Bronchial epithelial cell (primary cell): Measurements from ENCODE around the gene PC. TPM values are rescaled to one million over a fixed set of nuclear protein-coding genes. Genes with fewer than 3 reads are reported as not detected.

Experiments used
- DNase-seq: peaks from one replicate; pipeline ENCODE4 v3.0.0-alpha.2; 2010; ENCODE audit warnings: low read depth
- FAIRE-seq: peaks from 2 replicates; lab custom pipeline; 2011; peaks lifted over from hg19 to GRCh38; lab: Jason Lieb, UNC
- H3K27me3 ChIP-seq: 2 replicates; pipeline ENCODE4 v1.5.1; 2011; ENCODE audit warnings: low read length; ENCODE audit not compliant: control insufficient read depth, insufficient read depth
- H3K36me3 ChIP-seq: 2 replicates; pipeline ENCODE4 v1.5.1; 2011; ENCODE audit warnings: low read length; ENCODE audit not compliant: control insufficient read depth, insufficient read depth
- H3K4me3 ChIP-seq: 2 replicates; pipeline ENCODE4 v1.5.1; 2011; ENCODE audit warnings: mild to moderate bottlenecking, low read depth, low read length, control low read depth
- CTCF ChIP-seq: IDR thresholded peaks from 2 replicates; pipeline ENCODE4 v1.5.1; 2011; ENCODE audit warnings: mild to moderate bottlenecking, moderate library complexity, low read length, control low read depth, inconsistent platforms; ENCODE audit not compliant: insufficient read depth, severe bottlenecking
- total RNA-seq: library from RNA; depleted of rRNA; stranded (reverse); fragments of >200 nt; gene quantifications from 2 replicates; pipeline ENCODE4 v1.2.1, GENCODE V29; 2014

Gene PC
- total RNA-seq, 1 donor from 2014 or later: 14.2 TPM

DNA sequence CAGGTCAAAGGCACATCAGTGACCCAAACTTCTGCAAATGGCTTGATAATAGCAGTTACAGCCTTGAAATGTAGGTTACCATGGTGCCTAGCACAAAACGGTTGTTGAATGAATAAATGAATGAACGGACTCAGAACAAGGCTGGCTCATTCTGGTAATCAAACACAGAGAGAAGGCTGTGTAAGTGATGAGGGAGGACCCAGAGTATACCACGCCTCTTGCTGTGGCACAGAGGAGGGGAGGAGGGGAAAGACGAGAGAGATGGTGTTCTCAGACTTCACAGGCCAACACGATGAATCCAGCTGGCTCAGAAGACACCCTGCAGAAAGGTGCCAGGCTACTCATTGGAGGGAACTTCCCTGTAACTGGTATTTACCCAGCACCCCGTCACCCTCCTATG, 38.3 kb downstream of the PC start:
- DNase-seq (no peak), FAIRE-seq (no peak)
- no peaks in the 10 kb centered on the region for H3K27me3 ChIP-seq
- no peak overlapping the region for H3K4me3 ChIP-seq
- H3K36me3 ChIP-seq: no peaks in the 10 kb centered on the region
- TF ChIP-seq CTCF: no peak

DNA sequence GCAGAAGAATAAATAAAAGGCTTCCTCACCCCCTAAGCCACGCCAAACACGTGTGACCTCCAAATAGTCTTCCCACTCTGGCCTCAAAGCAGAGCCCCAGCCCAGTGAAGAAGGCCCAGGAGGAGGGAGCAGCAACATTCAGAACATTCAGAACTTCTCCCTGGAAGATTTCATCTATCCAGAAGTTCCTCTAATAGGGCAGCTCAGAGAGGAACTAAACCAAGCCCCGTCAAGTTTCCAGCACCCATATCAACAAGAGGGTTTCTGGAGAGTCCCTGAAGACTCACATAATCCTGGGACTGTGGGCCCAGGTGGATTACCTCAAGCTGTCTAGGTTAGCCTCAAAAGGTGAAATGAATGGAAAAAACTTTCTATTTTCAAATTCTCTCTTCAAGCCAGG, 39.4 kb downstream of the PC start:
- no peaks in the 10 kb centered on the region for H3K27me3 ChIP-seq
- no peak for TF ChIP-seq CTCF
- DNase-seq: no peak
- FAIRE-seq: no peak
- no peak overlapping the region for H3K4me3 ChIP-seq
- no peaks in the 10 kb centered on the region for H3K36me3 ChIP-seq

DNA sequence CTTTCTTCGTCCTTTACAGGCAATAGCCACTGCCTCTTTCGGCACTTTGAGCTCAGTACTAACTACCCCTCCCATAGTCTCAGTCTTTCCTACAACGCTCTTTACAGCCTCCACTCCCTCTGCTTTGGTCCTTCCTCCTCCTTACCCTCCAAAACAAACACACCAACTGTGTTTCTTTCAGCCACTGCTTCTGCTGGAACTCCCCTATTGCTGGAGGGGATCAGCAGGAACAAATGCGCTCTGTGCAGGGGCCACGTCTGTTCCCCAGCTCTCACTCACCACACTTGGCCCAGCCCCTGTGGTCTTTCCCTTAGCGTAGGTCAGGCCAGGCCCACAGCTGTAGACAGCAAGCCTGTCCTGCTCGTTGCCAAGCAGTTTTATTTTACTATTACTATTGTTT, 42.3 kb downstream of the PC start:
- no peaks in the 10 kb centered on the region for H3K36me3 ChIP-seq
- DNase-seq (no peak), FAIRE-seq (no peak)
- H3K4me3 ChIP-seq: no peak overlapping the region
- H3K27me3 ChIP-seq: no peaks in the 10 kb centered on the region
- no peak for TF ChIP-seq CTCF

DNA sequence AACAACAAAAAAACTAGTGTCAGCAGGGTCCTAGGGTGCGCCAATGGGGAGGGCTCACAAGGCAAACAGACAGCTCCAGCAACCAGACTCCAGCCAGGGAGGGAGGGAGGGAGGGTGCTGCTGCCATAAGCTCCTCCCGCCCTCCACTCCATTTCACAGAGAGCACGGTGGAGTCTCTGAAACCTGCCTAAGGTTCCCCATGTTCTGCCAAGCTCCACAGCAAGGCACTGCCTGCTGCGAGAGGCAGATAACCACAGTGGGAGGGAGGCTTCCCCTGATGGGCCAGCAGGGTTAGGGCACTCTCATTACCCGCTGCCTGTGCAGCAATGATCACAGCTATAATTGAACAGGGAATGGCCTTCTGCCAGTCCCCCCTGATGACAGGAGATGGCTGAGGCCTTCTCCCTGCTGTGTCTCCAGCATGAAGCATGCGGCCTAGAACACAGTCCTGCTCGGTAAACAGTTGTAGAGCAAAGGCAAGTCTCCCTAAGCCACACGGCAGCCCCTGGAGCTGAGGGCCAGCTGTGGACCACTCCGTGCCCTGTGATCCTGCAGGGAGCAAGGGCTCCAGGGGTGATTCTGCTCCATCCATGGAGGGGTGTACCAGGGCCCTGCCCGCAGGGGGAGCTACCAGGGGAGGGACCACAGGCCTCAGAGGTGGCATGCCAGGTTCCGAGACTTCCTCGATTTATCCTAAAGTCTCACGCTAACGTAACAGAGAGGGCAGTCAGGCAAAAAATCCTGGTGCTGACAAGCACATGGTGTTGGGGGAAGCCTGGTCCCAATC, 42.9 kb downstream of the PC start:
- TF ChIP-seq CTCF: no peak
- Histone ChIP-seq H3K36me3 (no peaks in the 10 kb centered on the region), H3K4me3 (no peak overlapping the region), H3K27me3 (no peaks in the 10 kb centered on the region)
- DNase-seq (no peak), FAIRE-seq (no peak)

GRCh38 chr11:66914505-66914904, 43.7 kb downstream of the PC start:
- no peaks in the 10 kb centered on the region for H3K36me3 ChIP-seq
- no peak overlapping the region for H3K4me3 ChIP-seq
- DNase-seq (no peak), FAIRE-seq (no peak)
- H3K27me3 ChIP-seq: no peaks in the 10 kb centered on the region
- no peak for TF ChIP-seq CTCF

GRCh38 chr11:66912911-66913310, 45.3 kb downstream of the PC start:
- FAIRE-seq: no peak
- H3K4me3 ChIP-seq: no peak overlapping the region

More at GRCh38 chr11:66912911-66913310, 45.3 kb downstream of the PC start:
- Histone ChIP-seq H3K27me3 (no peaks in the 10 kb centered on the region), H3K36me3 (no peaks in the 10 kb centered on the region)
- no peak for DNase-seq
- no peak for TF ChIP-seq CTCF
